ENCODE data around the gene VEGFB.

Gene VEGFB

GRCh38 chr11:64276653-64277431, 42.5 kb downstream of the VEGFB start:
- Histone ChIP-seq H3K9me3 (ENCODE audit: control insufficient read depth in 5 of 5, low read length in 5 of 5) (no peaks in the 10 kb centered on the region), H3K4me1 (ENCODE audit: control insufficient read depth in 5 of 5, insufficient read depth in 5 of 5, low read length in 5 of 5) (peaks cover 0 to 8% (median 6%) of the 10 kb centered on the region in 5 donors), H3K27me3 (ENCODE audit: control insufficient read depth in 5 of 5, insufficient read depth in 4 of 5, low read length in 5 of 5) (no peaks in the 10 kb centered on the region), H3K4me3 (ENCODE audit: low read depth in 1 of 5, low read length in 5 of 5) (no peak overlapping the region), H3K27ac (ENCODE audit: low read depth, low read length) (no peak overlapping the region), H3K36me3 (ENCODE audit: control insufficient read depth in 5 of 5, insufficient read depth in 5 of 5, low read length in 5 of 5) (peaks cover 0 to 38% (median 22%) of the 10 kb centered on the region in 5 donors), H3K9ac (ENCODE audit: low read length in 5 of 5) (peak overlapping the region in 2 of 5 donors; percentile 13 to 41)

DNA sequence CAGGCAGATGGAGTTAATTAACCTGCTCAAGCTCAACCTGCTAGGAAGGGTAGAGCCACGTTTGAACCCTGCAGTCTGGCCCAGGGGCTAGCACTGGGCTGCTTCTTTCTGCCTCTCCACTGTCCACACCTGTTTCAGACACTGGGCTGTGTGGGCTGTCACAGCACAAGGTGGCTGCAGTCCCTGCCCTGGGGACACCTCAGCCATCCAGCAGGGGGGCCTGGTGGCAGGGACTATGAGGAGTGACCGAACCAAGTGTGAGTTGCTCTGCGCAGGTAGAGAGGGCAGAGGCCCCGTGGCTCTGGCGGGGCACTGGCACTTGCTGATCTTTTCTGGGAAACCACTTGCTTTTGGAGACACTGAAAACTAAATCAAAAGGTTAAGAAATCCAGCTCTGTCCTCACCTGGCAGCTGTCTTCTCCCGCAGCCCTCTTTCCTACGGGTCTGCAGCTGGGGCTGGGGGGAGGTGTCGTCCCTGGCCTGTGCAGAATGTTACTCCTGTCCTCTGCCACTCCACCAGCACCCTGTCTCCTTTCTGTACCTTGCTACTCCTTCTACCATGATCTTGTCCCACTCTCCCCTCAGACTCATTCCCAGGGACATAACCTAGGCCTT, 44.3 kb downstream of the VEGFB start:
- Histone ChIP-seq H3K9me3 (ENCODE audit: control insufficient read depth in 5 of 5, low read length in 5 of 5) (no peaks in the 10 kb centered on the region), H3K27me3 (ENCODE audit: control insufficient read depth in 5 of 5, insufficient read depth in 4 of 5, low read length in 5 of 5) (no peaks in the 10 kb centered on the region), H3K9ac (ENCODE audit: low read length in 5 of 5) (no peak overlapping the region), H3K4me3 (ENCODE audit: low read depth in 1 of 5, low read length in 5 of 5) (no peak overlapping the region), H3K36me3 (ENCODE audit: control insufficient read depth in 5 of 5, insufficient read depth in 5 of 5, low read length in 5 of 5) (peaks cover 0 to 42% (median 26%) of the 10 kb centered on the region in 5 donors), H3K27ac (ENCODE audit: low read depth, low read length) (no peak overlapping the region), H3K4me1 (ENCODE audit: control insufficient read depth in 5 of 5, insufficient read depth in 5 of 5, low read length in 5 of 5) (peaks cover 0 to 11% (median 7%) of the 10 kb centered on the region in 5 donors)

DNA sequence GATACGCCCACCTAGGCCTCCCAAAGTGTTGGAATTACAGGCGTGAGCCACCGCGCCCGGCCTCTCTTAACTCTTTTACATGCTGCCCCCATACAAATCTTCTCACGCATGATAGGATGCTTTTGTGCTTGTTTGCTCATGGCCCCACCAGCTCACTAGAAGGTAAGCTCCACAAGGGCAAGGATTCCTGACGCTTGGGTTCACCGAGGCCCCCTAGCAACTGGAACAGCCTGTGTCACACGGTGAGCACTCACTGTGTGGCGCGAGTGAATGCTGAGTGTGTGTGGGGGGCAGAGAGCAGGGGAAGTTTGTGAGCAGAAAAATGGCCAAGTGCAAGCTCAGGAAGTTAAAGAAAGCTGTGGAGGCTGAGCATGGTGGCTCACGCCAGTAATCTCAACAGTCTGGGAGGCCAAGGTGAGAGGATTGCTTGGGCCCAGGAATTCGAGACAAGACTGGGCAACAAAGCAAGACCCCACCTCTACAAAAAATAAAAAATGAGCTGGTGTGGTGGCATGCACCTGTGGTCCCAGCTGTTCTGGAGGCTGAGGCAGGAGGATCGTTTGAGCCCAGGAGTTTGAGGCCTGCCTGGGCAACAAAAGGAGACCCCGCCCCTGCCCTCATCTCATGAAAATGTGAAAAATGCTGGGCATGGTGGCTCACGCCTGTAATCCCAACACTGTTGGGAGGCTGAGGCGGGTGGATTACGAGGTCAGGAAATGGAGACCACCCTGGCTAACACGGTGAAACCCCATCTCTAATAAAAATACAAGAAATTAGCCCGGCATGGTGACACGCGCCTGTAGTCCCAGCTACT, 47.8 kb downstream of the VEGFB start:
- H3K9ac ChIP-seq (ENCODE audit: low read length in 5 of 5), result no peak overlapping the region
- no peak overlapping the region for H3K27ac ChIP-seq (ENCODE audit: low read depth, low read length)
- H3K27me3 ChIP-seq (ENCODE audit: control insufficient read depth in 5 of 5, insufficient read depth in 4 of 5, low read length in 5 of 5), result no peaks in the 10 kb centered on the region
- H3K36me3 ChIP-seq (ENCODE audit: control insufficient read depth in 5 of 5, insufficient read depth in 5 of 5, low read length in 5 of 5), result peaks cover 0 to 24% (median 12%) of the 10 kb centered on the region in 5 donors
- H3K4me1 ChIP-seq (ENCODE audit: control insufficient read depth in 5 of 5, insufficient read depth in 5 of 5, low read length in 5 of 5), result peaks cover 0 to 29% (median 22%) of the 10 kb centered on the region in 5 donors
- no peak overlapping the region for H3K4me3 ChIP-seq (ENCODE audit: low read depth in 1 of 5, low read length in 5 of 5)
- H3K9me3 ChIP-seq (ENCODE audit: control insufficient read depth in 5 of 5, low read length in 5 of 5), result no peaks in the 10 kb centered on the region

GRCh38 chr11:64283092-64283491, 48.7 kb downstream of the VEGFB start:
- H3K36me3 ChIP-seq (ENCODE audit: control insufficient read depth in 5 of 5, insufficient read depth in 5 of 5, low read length in 5 of 5), result peaks cover 0 to 16% (median 11%) of the 10 kb centered on the region in 5 donors
- H3K9me3 ChIP-seq (ENCODE audit: control insufficient read depth in 5 of 5, low read length in 5 of 5), result no peaks in the 10 kb centered on the region
- no peaks in the 10 kb centered on the region for H3K27me3 ChIP-seq (ENCODE audit: control insufficient read depth in 5 of 5, insufficient read depth in 4 of 5, low read length in 5 of 5)
- no peak overlapping the region for H3K27ac ChIP-seq (ENCODE audit: low read depth, low read length)
- H3K9ac ChIP-seq (ENCODE audit: low read length in 5 of 5), result peak overlapping the region in 3 of 5 donors; percentile 86 to 94 (median 94)
- peaks cover 0 to 29% (median 22%) of the 10 kb centered on the region in 5 donors for H3K4me1 ChIP-seq (ENCODE audit: control insufficient read depth in 5 of 5, insufficient read depth in 5 of 5, low read length in 5 of 5)
- H3K4me3 ChIP-seq (ENCODE audit: low read depth in 1 of 5, low read length in 5 of 5), result no peak overlapping the region

DNA sequence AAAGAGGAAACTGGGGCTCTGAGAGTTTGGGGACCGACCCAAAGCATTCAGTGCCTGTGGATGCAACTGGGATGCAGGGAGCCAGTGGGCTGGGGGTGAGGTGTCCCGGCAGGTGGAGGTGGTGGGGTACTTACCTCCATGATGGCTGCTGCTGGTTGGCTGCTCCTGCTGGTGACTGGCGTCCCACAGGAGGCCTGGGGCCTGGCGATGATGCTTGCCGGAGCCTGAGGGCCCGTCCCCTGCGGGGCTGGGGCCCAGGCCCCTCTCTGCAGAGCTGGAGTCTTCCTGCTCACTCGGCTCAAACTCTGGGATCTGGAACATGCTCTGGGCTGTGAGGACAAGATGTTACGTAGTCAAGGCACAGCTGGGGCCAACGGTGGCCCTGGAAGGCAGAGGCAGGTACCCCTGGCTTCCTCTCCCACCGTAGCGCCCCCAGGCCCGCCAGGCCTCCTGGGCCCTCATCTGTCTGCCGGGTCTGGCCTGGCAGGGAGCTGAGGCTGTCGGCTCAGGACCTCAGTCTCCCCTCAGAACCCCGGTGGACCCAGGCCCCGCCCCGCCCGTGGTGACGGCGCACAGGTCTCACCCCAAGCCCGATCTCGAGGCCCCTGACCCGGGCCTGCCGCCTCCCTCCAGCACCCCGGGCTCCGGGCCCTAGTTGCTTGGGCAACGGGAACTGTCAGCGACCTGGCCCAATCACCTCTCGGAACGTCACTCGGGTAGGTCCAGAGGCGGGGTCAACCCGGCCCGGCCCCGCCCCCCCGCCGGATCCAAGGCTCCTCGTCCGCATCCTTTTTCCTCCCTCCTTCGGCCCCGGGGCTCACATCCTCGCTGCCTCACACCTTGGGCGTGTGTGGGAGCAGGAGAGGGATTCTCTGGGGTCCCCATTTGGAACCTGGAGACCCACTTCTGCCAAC, 49.9 kb downstream of the VEGFB start, which contains the start of gene BAD:
TSS of gene BAD (minus strand) at position 618 of the 914 bp plus-strand sequence. CDS start at position 321, 297 bp downstream.
- Histone ChIP-seq H3K36me3 (ENCODE audit: control insufficient read depth in 5 of 5, insufficient read depth in 5 of 5, low read length in 5 of 5) (peaks cover 0 to 5% (median 4%) of the 10 kb centered on the region in 5 donors), H3K27ac (ENCODE audit: low read depth, low read length) (peak within 1 kb of the TSS; percentile 97)

DNA sequence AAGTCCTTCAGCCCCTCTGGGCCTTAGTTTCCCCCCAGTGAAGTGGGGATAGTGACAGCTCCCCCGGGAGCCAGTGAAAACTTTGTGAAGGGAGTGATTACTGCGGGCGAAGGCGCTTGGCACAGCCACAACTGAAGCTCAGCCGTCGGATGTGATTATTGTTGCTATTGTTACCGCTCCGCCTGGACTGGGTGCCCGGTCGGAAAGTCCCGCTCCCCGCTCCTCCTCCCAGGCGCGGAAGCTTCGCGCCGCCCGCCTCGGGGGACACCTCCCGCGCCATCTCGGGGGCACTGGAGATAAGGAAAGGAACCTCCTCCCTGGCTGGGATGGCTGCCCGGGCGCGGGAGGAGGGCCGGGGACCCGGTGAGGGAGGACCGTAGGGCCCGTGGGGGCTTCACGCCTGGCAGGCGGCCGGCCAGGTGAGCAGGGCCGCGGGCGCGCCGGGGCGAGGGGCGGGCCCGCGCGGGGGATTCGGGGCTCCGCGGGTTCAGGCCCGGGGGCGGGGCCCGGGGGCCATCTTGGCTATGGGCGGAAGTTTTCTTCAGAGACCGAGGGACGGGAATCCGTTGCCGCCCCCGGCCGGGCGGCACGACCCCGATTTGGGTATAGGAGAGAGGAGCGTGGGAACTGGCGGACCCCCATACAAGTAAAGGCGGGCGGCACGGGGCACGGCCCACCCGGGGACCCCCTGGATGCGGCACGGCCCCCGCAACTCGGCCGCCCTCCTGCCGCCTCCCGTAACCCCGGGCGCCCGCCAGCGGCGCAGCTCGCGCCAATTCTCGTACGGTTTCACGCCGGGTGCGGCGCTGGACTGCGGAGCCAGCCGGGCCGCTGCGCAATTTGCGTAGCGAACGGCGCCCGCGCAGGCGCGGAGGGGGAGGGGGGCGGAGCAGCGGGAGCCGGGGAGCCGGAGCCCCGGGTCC, 50.8 kb downstream of the VEGFB start, which contains the start of gene GPR137:
TSS of gene GPR137 (plus strand) at position 887 of the 923 bp plus-strand sequence. CDS start 677 bp downstream, outside the sequence.
- H3K4me3 ChIP-seq (ENCODE audit: low read depth in 1 of 5, low read length in 5 of 5), result peak within 1 kb of the TSS; percentile 73 to 93 (median 89)
- H3K27me3 ChIP-seq (ENCODE audit: control insufficient read depth in 5 of 5, insufficient read depth in 4 of 5, low read length in 5 of 5), result peaks cover 2 to 6% (median 3%) of the 10 kb centered on the region in 5 donors
- H3K4me1 ChIP-seq (ENCODE audit: control insufficient read depth in 5 of 5, insufficient read depth in 5 of 5, low read length in 5 of 5), result peaks cover 0 to 29% (median 22%) of the 10 kb centered on the region in 5 donors
- H3K9ac ChIP-seq (ENCODE audit: low read length in 5 of 5), result peak within 1 kb of the TSS; percentile 63 to 94 (median 89)
- H3K9me3 ChIP-seq (ENCODE audit: control insufficient read depth in 5 of 5, low read length in 5 of 5), result no peaks in the 10 kb centered on the region
- peaks cover 0 to 9% (median 4%) of the 10 kb centered on the region in 5 donors for H3K36me3 ChIP-seq (ENCODE audit: control insufficient read depth in 5 of 5, insufficient read depth in 5 of 5, low read length in 5 of 5)
- peak within 1 kb of the TSS; percentile 97 for H3K27ac ChIP-seq (ENCODE audit: low read depth, low read length)

More for the DNA sequence above, 49.9 kb downstream of the VEGFB start, which contains the start of gene BAD:
- Histone ChIP-seq H3K9ac (ENCODE audit: low read length in 5 of 5) (peak within 1 kb of the TSS; percentile 66 to 94 (median 93)), H3K27me3 (ENCODE audit: control insufficient read depth in 5 of 5, insufficient read depth in 4 of 5, low read length in 5 of 5) (peaks cover 0 to 1% (median 0%) of the 10 kb centered on the region in 5 donors), H3K4me3 (ENCODE audit: low read depth in 1 of 5, low read length in 5 of 5) (peak within 1 kb of the TSS; percentile 73 to 93 (median 89)), H3K4me1 (ENCODE audit: control insufficient read depth in 5 of 5, insufficient read depth in 5 of 5, low read length in 5 of 5) (peaks cover 0 to 29% (median 22%) of the 10 kb centered on the region in 5 donors), H3K9me3 (ENCODE audit: control insufficient read depth in 5 of 5, low read length in 5 of 5) (no peaks in the 10 kb centered on the region)

DNA sequence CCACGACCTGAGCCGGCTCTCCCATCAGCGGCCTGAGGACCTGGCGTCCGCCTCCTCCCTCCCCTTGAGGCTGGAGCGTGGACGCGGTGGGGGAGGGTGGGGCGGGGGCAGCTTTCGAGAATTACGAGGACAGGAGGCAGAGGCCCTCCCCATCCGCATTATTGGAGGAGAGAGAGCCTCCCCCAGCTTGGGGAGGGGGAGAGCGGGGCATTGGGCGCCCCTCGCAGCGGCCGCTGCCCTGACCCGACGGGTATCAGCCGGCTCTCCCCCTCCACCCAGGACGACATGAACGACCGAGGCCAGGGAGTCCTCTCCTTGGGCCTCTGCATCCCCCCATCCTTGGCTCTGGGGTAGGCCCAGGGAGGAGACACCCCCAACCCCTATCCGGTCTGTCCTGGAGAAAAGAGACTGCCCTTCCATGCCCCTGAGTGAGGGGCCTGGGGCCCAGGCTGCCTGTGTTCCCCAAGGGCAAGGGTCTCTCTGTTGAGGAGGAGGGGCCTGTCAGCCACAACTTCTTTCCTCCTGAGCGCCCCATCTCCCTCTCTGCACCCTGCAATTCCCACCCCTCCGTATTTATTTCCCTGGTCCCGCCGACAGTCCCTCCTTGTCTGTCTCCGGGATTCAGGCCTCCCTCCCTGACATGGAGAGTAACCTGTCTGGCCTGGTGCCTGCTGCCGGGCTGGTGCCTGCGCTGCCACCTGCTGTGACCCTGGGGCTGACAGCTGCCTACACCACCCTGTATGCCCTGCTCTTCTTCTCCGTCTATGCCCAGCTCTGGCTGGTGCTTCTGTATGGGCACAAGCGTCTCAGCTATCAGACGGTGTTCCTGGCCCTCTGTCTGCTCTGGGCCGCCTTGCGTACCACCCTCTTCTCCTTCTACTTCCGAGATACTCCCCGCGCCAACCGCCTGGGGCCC, 51.8 kb downstream of the VEGFB start:
- peak overlapping the region; percentile 97 for H3K27ac ChIP-seq (ENCODE audit: low read depth, low read length)
- H3K9ac ChIP-seq (ENCODE audit: low read length in 5 of 5), result peak overlapping the region in 4 of 5 donors; percentile 64 to 78 (median 72)

More for the DNA sequence above, 51.8 kb downstream of the VEGFB start:
- Histone ChIP-seq H3K9me3 (ENCODE audit: control insufficient read depth in 5 of 5, low read length in 5 of 5) (no peaks in the 10 kb centered on the region), H3K36me3 (ENCODE audit: control insufficient read depth in 5 of 5, insufficient read depth in 5 of 5, low read length in 5 of 5) (peaks cover 0 to 9% (median 4%) of the 10 kb centered on the region in 5 donors), H3K27me3 (ENCODE audit: control insufficient read depth in 5 of 5, insufficient read depth in 4 of 5, low read length in 5 of 5) (peaks cover 9 to 14% (median 12%) of the 10 kb centered on the region in 5 donors), H3K4me1 (ENCODE audit: control insufficient read depth in 5 of 5, insufficient read depth in 5 of 5, low read length in 5 of 5) (peaks cover 0 to 32% (median 22%) of the 10 kb centered on the region in 5 donors), H3K4me3 (ENCODE audit: low read depth in 1 of 5, low read length in 5 of 5) (peak overlapping the region; percentile 55 to 93 (median 77))

Data from subcutaneous abdominal adipose tissue (tissue), 5 donors.